ENCODE measurements around the gene BBS7. TPM values are rescaled to one million over a fixed set of nuclear protein-coding genes. Genes with fewer than 3 reads are reported as not detected.

BBS7 gene
- total RNA-seq, 1 experiment from 2014 or later: 20.5 TPM

DNA sequence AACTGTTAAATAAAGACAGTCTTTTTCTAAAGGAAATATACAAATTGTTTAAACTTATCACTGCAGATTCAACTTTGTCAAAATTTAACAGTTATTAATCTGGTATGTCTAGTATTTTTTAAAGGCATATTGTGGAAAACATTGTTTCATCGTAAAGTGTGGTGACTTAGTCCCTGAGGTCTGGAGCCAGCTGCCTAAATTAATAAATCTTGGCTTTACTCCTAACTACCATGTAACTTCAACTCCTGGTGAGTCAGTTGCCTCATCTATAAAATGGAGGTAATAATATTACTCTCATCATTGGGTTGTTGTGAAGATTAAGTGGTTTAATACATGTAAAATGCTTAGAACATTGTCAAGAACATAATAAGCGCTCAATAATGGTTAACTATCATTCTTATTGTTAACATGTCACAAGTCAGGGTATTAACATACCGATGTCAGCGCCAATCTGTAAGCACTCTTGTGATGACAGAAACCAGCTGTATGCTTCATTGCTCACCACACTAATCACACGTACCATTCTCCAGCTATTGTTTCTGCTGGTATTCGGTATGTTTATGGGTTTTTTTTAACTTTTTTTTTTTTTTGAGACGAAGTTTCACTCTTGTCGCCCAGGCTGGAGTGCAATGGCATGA lies 91.2 kb downstream of the BBS7 start (continued):
- no peak for TF ChIP-seq ZBTB43 (CRISPR knock-in tag; IDR thresholded peaks at IDR 0.05)
- no peak for TF ChIP-seq SMAD3 (CRISPR knock-in tag; IDR thresholded peaks at IDR 0.05; ENCODE audit: borderline replicate concordance)
- no peak for TF ChIP-seq ZNF532 (CRISPR knock-in tag; IDR thresholded peaks at IDR 0.05; ENCODE audit: borderline replicate concordance)
- no peak for TF ChIP-seq RELA (CRISPR knock-in tag; IDR thresholded peaks at IDR 0.05; ENCODE audit: borderline replicate concordance)

- DNase-seq (ENCODE audit: low spot score) (no peak), ATAC-seq (no peak)
- Mint-ChIP-seq H3K9me3 (no peaks in the 10 kb centered on the region), H3K27ac (no peak overlapping the region), H3K36me3 (no peaks in the 10 kb centered on the region), H3K4me1 (peaks cover 9% of the 10 kb centered on the region), H3K27me3 (ENCODE audit: low read depth) (peaks cover 4% of the 10 kb centered on the region; the same call in 1 of the 2 replicates), H3K4me3 (no peak overlapping the region)
- CTCF ChIA-PET: no interaction called here
- TF ChIP-seq ZNF416 (CRISPR knock-in tag; IDR thresholded peaks at IDR 0.05): no peak
- no peak for TF ChIP-seq CREM (CRISPR knock-in tag; IDR thresholded peaks at IDR 0.05)
- TF ChIP-seq FOXJ3 (CRISPR knock-in tag; IDR thresholded peaks at IDR 0.05; ENCODE audit: borderline replicate concordance): no peak
- no peak for TF ChIP-seq ATF1 (CRISPR knock-in tag; IDR thresholded peaks at IDR 0.05)
- POLR2A ChIA-PET: no interaction called here
Measured at GRCh38 chr4:121777625-121778024, 92.6 kb downstream of the BBS7 start.

GRCh38 chr4:121776610-121777401 lies 93.5 kb downstream of the BBS7 start:
- ATAC-seq: no peak
- Mint-ChIP-seq H3K4me3 (no peak overlapping the region), H3K27ac (no peak overlapping the region)
- TF ChIP-seq, protein P1, sequence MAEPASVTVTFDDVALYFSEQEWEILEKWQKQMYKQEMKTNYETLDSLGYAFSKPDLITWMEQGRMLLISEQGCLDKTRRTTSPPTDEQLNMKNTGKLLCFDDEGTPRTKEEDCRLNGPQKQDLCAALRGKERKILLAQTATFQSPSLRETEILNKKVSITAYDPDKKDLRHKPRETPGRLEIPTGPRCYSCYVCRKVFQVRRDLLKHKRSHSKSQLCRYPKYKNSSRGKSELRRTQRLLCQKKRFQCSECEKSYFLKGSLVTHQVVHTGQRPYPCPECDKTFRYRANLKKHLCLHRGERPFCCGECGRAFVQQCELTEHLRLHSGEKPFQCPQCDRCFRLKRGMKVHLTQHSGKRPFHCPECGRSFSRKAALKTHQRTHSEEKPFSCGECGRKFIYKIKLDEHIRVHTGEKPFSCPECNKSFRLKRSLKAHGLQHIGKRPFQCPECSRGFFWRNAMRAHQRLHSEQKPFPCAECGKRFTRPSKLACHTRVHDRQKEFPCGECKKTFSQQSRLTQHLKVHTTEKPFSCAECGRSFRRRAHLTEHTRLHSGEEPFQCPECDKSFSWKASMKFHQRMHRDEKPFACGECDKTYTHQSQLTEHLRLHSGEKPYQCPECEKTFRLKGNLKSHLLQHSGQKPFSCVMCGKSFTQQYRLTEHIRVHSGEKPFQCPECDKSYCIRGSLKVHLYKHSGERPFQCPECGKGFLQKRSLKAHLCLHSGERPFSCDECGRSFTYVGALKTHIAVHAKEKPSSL (CRISPR knock-in tag; conservative IDR thresholded peaks at IDR 0.05): no peak
- TF ChIP-seq SOX15 (CRISPR knock-in tag; IDR thresholded peaks at IDR 0.05) (no peak), ZNF423 (CRISPR knock-in tag; IDR thresholded peaks at IDR 0.05) (no peak), ZNF232 (CRISPR knock-in tag; IDR thresholded peaks at IDR 0.05) (no peak), CBFB (CRISPR knock-in tag; IDR thresholded peaks at IDR 0.05; ENCODE audit: low read depth) (no peak), ZNF263 (CRISPR knock-in tag; IDR thresholded peaks at IDR 0.05; ENCODE audit: low read depth) (no peak)
- TF ChIP-seq, protein P2, sequence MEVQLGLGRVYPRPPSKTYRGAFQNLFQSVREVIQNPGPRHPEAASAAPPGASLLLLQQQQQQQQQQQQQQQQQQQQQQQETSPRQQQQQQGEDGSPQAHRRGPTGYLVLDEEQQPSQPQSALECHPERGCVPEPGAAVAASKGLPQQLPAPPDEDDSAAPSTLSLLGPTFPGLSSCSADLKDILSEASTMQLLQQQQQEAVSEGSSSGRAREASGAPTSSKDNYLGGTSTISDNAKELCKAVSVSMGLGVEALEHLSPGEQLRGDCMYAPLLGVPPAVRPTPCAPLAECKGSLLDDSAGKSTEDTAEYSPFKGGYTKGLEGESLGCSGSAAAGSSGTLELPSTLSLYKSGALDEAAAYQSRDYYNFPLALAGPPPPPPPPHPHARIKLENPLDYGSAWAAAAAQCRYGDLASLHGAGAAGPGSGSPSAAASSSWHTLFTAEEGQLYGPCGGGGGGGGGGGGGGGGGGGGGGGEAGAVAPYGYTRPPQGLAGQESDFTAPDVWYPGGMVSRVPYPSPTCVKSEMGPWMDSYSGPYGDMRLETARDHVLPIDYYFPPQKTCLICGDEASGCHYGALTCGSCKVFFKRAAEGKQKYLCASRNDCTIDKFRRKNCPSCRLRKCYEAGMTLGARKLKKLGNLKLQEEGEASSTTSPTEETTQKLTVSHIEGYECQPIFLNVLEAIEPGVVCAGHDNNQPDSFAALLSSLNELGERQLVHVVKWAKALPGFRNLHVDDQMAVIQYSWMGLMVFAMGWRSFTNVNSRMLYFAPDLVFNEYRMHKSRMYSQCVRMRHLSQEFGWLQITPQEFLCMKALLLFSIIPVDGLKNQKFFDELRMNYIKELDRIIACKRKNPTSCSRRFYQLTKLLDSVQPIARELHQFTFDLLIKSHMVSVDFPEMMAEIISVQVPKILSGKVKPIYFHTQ (CRISPR knock-in tag; IDR thresholded peaks at IDR 0.05): no peak
- TF ChIP-seq, protein P3, sequence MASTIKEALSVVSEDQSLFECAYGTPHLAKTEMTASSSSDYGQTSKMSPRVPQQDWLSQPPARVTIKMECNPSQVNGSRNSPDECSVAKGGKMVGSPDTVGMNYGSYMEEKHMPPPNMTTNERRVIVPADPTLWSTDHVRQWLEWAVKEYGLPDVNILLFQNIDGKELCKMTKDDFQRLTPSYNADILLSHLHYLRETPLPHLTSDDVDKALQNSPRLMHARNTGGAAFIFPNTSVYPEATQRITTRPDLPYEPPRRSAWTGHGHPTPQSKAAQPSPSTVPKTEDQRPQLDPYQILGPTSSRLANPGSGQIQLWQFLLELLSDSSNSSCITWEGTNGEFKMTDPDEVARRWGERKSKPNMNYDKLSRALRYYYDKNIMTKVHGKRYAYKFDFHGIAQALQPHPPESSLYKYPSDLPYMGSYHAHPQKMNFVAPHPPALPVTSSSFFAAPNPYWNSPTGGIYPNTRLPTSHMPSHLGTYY (CRISPR knock-in tag; IDR thresholded peaks at IDR 0.05): no peak
- TF ChIP-seq, protein P4, sequence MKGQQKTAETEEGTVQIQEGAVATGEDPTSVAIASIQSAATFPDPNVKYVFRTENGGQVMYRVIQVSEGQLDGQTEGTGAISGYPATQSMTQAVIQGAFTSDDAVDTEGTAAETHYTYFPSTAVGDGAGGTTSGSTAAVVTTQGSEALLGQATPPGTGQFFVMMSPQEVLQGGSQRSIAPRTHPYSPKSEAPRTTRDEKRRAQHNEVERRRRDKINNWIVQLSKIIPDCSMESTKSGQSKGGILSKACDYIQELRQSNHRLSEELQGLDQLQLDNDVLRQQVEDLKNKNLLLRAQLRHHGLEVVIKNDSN (CRISPR knock-in tag; IDR thresholded peaks at IDR 0.05): no peak
- TF ChIP-seq, protein P5, sequence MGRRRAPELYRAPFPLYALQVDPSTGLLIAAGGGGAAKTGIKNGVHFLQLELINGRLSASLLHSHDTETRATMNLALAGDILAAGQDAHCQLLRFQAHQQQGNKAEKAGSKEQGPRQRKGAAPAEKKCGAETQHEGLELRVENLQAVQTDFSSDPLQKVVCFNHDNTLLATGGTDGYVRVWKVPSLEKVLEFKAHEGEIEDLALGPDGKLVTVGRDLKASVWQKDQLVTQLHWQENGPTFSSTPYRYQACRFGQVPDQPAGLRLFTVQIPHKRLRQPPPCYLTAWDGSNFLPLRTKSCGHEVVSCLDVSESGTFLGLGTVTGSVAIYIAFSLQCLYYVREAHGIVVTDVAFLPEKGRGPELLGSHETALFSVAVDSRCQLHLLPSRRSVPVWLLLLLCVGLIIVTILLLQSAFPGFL (CRISPR knock-in tag; IDR thresholded peaks at IDR 0.05; ENCODE audit: borderline replicate concordance): no peak

More at GRCh38 chr4:121776610-121777401, 93.5 kb downstream of the BBS7 start:
- Mint-ChIP-seq H3K4me1 (peaks cover 9% of the 10 kb centered on the region), H3K9me3 (no peaks in the 10 kb centered on the region), H3K27me3 (ENCODE audit: low read depth) (peaks cover 7% of the 10 kb centered on the region; the same call in 1 of the 2 replicates), H3K36me3 (no peaks in the 10 kb centered on the region)
- CTCF ChIA-PET: no interaction called here
- no peak for DNase-seq (ENCODE audit: low spot score)
- POLR2A ChIA-PET: no interaction called here

Data from WTC11 (cell line).